Testis (tissue), 3 donors: ENCODE data around the gene ST6GALNAC2. TPM values are rescaled to one million over a fixed set of nuclear protein-coding genes. Genes with fewer than 3 reads are reported as not detected.

Experiments used
- DNase-seq: peaks from one replicate; pipeline ENCODE4 v3.0.0-alpha.2; 2019
- H3K27ac ChIP-seq, 2 donors: fragments of 200-600 bp; sonication (generic); one replicate each; pipeline ENCODE4 v1.5.1; 2019
- H3K27me3 ChIP-seq: fragments of 200-600 bp; sonication (generic); one replicate; pipeline ENCODE4 v1.5.1; 2019
- H3K36me3 ChIP-seq: fragments of 200-600 bp; sonication (generic); one replicate; pipeline ENCODE4 v1.5.1; 2017; ENCODE audit warnings: low read depth; ENCODE audit errors: missing control alignments
- H3K4me1 ChIP-seq: fragments of 200-600 bp; sonication (generic); one replicate; pipeline ENCODE4 v1.5.1; 2019
- H3K4me3 ChIP-seq, 2 donors: fragments of 200-600 bp; sonication (generic); one replicate each; pipeline ENCODE4 v1.5.1; 2017 to 2019
- H3K9me3 ChIP-seq: fragments of 200-600 bp; sonication (generic); one replicate; pipeline ENCODE4 v1.5.1; 2017
- CTCF ChIP-seq, 3 experiments: fragments of 450-650 bp in 2 of 3; fragments of 200-600 bp in 1 of 3; sonication (generic) in 1 of 3; IDR thresholded peaks; one replicate each; pipeline ENCODE4 v1.5.1; 2016 to 2019; ENCODE audit warnings: antibody characterized with exemption in 3 of 3, mild to moderate bottlenecking in 2 of 3, moderate library complexity in 1 of 3
- POLR2A ChIP-seq: fragments of 450-650 bp; IDR thresholded peaks from one replicate; pipeline ENCODE4 v1.6.1; 2017; ENCODE audit warnings: antibody characterized with exemption, mild to moderate bottlenecking, moderate library complexity
- WGBS, 2 donors: methylation state at CpG; one replicate each; pipeline ENCODE4 v1.1.5; 2018; 5-methylcytosine and 5-hydroxymethylcytosine counted together
- intact Hi-C: fragments of 100-400 bp; cut with DNase I; formaldehyde crosslinking; loops from one replicate; pipeline ENCODE4 v1.15.1; 2023; ENCODE audit warnings: low total_unique reads
- polyA plus RNA-seq: library from polyadenylated mRNA; stranded (reverse); fragments of 350-450 nt; fragmentation: Illumina TruSeq; extraction: RNeasy Lipid Tissue Mini Kit (QIAGEN cat#74804); gene quantifications from one replicate; pipeline ENCODE4 v1.2.3, GENCODE V29; 2014; ENCODE audit warnings: low read depth, low replicate concordance; ENCODE audit not compliant: insufficient read depth
- total RNA-seq, 2 donors: library from RNA; depleted of rRNA; stranded (reverse); fragments of >200 nt; gene quantifications; one replicate each; pipeline ENCODE4 v1.2.3, GENCODE V29; 2016

The ST6GALNAC2 gene
- total and polyA plus RNA-seq, 3 donors from 2014 or later, result 29.7 to 107 (median 87.5) TPM

- intact Hi-C loops, result no loop called here
- 1 to 2% methylated on average over 19 to 84 of the region's 95 CpGs for WGBS, 2 donors
- H3K27ac ChIP-seq, result peak within 1 kb of the TSS; percentile 11 to 81
- peak within 1 kb of the TSS; percentile 50 to 52 for H3K4me3 ChIP-seq
- no peak for TF ChIP-seq POLR2A
- TF ChIP-seq CTCF (IDR thresholded peaks at IDR 0.05), result no peak
- DNase-seq, result no peak
- peaks cover 25% of the 10 kb centered on the region for H3K4me1 ChIP-seq
- no peaks in the 10 kb centered on the region for H3K27me3 ChIP-seq
- no peaks in the 10 kb centered on the region for H3K9me3 ChIP-seq
- no peaks in the 10 kb centered on the region for H3K36me3 ChIP-seq
Measured at GRCh38 chr17:76537578-76538280, 47.9 kb downstream of the ST6GALNAC2 start, which contains the start of gene CYGB. Gene CYGB (minus strand): TSS chr17:76537709. CDS start chr17:76537542, 167 bp downstream.

- no peak for TF ChIP-seq POLR2A
- no peak for TF ChIP-seq CTCF (IDR thresholded peaks at IDR 0.05)
- 0 to 3% methylated on average over 2 to 26 of the region's 26 CpGs for WGBS, 2 donors
- Histone ChIP-seq H3K9me3 (no peaks in the 10 kb centered on the region), H3K27ac (peak overlapping the region in 1 of 2 donors; percentile 81), H3K27me3 (no peaks in the 10 kb centered on the region), H3K4me3 (peak overlapping the region in 1 of 2 donors; percentile 50), H3K36me3 (no peaks in the 10 kb centered on the region), H3K4me1 (peaks cover 25% of the 10 kb centered on the region)
- peak; percentile 65 for DNase-seq
- intact Hi-C loops, result no loop called here
Measured at GRCh38 chr17:76537288-76537577, 48.4 kb downstream of the ST6GALNAC2 start.

GRCh38 chr17:76536511-76537287 lies 49.0 kb downstream of the ST6GALNAC2 start:
- Histone ChIP-seq H3K27me3 (no peaks in the 10 kb centered on the region), H3K4me3 (peak overlapping the region in 1 of 2 donors; percentile 50), H3K4me1 (peaks cover 25% of the 10 kb centered on the region), H3K9me3 (no peaks in the 10 kb centered on the region), H3K27ac (peak overlapping the region; percentile 11 to 81), H3K36me3 (no peaks in the 10 kb centered on the region)
- TF ChIP-seq POLR2A (no peak), CTCF (IDR thresholded peaks at IDR 0.05) (no peak)
- no peak for DNase-seq
- WGBS, 2 donors, result 29 to 47% methylated on average over 22 to 25 of the region's 25 CpGs
- intact Hi-C loops, result no loop called here

- no peaks in the 10 kb centered on the region for H3K36me3 ChIP-seq
- H3K27ac ChIP-seq, result peak overlapping the region; percentile 11 to 81
- H3K27me3 ChIP-seq, result no peaks in the 10 kb centered on the region
- no peak for DNase-seq
- TF ChIP-seq CTCF (IDR thresholded peaks at IDR 0.05), result no peak
- TF ChIP-seq POLR2A, result no peak
- no peak overlapping the region for H3K4me3 ChIP-seq
- no peaks in the 10 kb centered on the region for H3K9me3 ChIP-seq
- WGBS, 2 donors, result 76 to 88% methylated on average over 14 to 19 of the region's 19 CpGs
- peaks cover 26% of the 10 kb centered on the region for H3K4me1 ChIP-seq
- intact Hi-C loops, result no loop called here
Measured at GRCh38 chr17:76535788-76536510, 49.7 kb downstream of the ST6GALNAC2 start.
